ENCODE results near the gene SMIM11.
"Not testable (repeated sequence)": the region's sequence is repeated elsewhere in the genome, so short reads cannot be mapped to it uniquely, and the experiment has no call there.

Gene SMIM11, protein sequence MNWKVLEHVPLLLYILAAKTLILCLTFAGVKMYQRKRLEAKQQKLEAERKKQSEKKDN

DNA sequence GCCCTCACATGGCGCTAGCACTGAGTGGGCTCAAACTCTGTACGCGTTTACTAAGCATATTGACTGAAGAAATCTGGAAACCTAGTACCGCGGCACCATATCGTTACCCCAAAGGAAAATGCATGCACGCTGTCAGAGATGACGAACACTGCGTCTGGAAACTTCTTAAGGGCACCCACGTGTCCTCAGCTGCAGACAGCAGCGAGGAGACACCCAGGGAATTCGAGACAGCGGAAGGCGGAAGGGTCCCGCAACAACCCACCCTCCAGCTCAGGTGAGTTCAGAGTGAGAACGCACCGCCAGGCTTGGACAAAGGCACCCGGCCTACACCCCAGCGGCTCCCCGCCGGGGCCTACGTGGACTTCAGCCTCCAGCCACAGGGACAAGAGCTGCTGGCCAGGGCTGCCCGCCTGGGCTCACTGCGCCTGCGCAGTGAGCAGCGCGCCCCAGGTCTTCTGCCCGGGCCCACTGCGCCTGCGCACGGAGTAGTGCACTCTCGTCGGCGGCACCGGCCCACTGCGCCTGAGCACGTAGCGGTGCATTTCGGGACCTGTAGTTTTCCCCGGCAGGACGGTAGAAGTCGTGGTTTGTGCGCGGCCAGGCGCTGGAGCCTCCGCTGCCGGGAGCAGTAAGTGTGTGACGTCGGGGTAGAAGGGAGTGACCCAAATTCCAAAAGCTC lies at the start of gene SMIM11:
Gene SMIM11 (plus strand): TSS at position 568 of the 679 bp plus-strand sequence. CDS start 3,998 bp downstream, outside the sequence.
- not testable (repeated sequence) for H3K36me3 ChIP-seq (ENCODE audit: control insufficient read depth, insufficient read depth, low read length); H3K4me3 ChIP-seq (replicated peaks; ENCODE audit: low read depth, low read length); H3K27me3 ChIP-seq (replicated peaks; ENCODE audit: control insufficient read depth, insufficient read depth, low read length); DNase-seq (ENCODE audit: extremely low read depth, insufficient read length)

DNA sequence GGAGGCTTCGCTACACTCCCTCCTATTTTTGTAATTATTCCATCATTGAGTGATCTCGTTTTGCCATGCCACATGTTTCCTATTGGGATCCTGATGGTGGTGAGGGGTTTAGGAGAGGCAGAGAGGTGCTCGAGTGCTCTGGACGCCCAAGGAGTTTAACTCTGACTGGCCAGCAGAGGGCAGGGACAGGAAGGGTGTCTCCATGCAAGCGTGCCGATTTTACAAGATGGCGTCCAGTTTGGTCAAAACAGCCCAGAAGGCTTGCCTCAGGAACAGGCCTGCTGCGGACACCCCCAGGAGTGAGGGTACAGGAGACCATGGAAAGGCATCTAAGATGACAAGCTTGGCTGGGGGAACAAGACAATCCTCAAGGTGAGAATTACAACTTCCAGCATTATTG lies 45.3 kb upstream of the SMIM11 start:
- Histone ChIP-seq H3K36me3 (ENCODE audit: control insufficient read depth, insufficient read depth, low read length) (no peaks in the 10 kb centered on the region), H3K27me3 (replicated peaks; ENCODE audit: control insufficient read depth, insufficient read depth, low read length) (no peaks in the 10 kb centered on the region; the same call in 1 of the 2 replicates), H3K4me3 (replicated peaks; ENCODE audit: low read depth, low read length) (no peak overlapping the region)
- TF ChIP-seq, protein P1, sequence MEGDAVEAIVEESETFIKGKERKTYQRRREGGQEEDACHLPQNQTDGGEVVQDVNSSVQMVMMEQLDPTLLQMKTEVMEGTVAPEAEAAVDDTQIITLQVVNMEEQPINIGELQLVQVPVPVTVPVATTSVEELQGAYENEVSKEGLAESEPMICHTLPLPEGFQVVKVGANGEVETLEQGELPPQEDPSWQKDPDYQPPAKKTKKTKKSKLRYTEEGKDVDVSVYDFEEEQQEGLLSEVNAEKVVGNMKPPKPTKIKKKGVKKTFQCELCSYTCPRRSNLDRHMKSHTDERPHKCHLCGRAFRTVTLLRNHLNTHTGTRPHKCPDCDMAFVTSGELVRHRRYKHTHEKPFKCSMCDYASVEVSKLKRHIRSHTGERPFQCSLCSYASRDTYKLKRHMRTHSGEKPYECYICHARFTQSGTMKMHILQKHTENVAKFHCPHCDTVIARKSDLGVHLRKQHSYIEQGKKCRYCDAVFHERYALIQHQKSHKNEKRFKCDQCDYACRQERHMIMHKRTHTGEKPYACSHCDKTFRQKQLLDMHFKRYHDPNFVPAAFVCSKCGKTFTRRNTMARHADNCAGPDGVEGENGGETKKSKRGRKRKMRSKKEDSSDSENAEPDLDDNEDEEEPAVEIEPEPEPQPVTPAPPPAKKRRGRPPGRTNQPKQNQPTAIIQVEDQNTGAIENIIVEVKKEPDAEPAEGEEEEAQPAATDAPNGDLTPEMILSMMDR (IDR thresholded peaks at IDR 0.05; ENCODE audit: insufficient read depth, low read length, poor library complexity, severe bottlenecking): no peak
- DNase-seq (ENCODE audit: extremely low read depth, insufficient read length): no peak

DNA sequence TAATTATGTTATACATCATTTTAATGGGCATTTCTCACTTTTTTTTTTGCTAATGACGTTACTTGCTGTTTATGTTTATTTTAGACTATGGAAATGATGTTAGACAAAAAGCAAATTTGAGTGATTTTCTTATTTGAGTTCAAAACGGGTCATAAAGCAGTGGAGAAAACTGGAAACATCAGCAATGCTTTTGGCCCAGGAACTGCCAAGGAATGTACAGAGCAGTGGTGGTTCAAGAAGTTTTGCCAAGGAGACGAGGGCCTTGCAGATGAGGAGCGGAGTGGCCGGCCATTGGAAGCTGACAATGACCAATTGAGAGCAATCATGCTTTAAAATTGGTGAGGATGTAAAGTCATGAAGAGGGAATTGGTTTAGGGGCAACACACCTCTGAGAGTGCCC lies 43.6 kb upstream of the SMIM11 start:
- Histone ChIP-seq H3K4me3 (replicated peaks; ENCODE audit: low read depth, low read length) (no peak overlapping the region), H3K27me3 (replicated peaks; ENCODE audit: control insufficient read depth, insufficient read depth, low read length) (no peaks in the 10 kb centered on the region), H3K36me3 (ENCODE audit: control insufficient read depth, insufficient read depth, low read length) (no peaks in the 10 kb centered on the region)
- no peak for DNase-seq (ENCODE audit: extremely low read depth, insufficient read length)
- TF ChIP-seq, protein P1 (IDR thresholded peaks at IDR 0.05; ENCODE audit: insufficient read depth, low read length, poor library complexity, severe bottlenecking): no peak

DNA sequence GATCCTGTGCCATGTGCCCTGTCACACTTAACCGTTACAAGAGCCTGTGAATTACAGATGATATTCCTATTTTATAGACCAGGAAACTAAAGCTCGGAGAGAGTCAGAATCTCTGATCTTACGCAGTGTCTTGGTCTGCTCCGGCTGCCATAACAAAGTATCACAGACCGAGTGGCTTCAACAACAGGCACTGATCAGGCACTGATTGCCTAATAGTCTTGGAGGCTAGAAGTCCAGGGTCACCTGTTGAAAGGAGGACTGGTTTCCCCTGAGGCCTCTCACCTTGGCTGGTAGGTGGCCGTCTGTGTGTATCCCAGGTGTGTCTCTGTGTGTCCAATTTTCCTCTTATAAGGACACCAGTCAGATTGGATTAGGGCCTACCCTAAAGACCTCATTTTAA lies 43.0 kb upstream of the SMIM11 start:
- Histone ChIP-seq H3K27me3 (replicated peaks; ENCODE audit: control insufficient read depth, insufficient read depth, low read length) (no peaks in the 10 kb centered on the region), H3K4me3 (replicated peaks; ENCODE audit: low read depth, low read length) (no peak overlapping the region), H3K36me3 (ENCODE audit: control insufficient read depth, insufficient read depth, low read length) (no peaks in the 10 kb centered on the region)
- DNase-seq (ENCODE audit: extremely low read depth, insufficient read length): no peak
- TF ChIP-seq, protein P1 (IDR thresholded peaks at IDR 0.05; ENCODE audit: insufficient read depth, low read length, poor library complexity, severe bottlenecking): no peak

DNA sequence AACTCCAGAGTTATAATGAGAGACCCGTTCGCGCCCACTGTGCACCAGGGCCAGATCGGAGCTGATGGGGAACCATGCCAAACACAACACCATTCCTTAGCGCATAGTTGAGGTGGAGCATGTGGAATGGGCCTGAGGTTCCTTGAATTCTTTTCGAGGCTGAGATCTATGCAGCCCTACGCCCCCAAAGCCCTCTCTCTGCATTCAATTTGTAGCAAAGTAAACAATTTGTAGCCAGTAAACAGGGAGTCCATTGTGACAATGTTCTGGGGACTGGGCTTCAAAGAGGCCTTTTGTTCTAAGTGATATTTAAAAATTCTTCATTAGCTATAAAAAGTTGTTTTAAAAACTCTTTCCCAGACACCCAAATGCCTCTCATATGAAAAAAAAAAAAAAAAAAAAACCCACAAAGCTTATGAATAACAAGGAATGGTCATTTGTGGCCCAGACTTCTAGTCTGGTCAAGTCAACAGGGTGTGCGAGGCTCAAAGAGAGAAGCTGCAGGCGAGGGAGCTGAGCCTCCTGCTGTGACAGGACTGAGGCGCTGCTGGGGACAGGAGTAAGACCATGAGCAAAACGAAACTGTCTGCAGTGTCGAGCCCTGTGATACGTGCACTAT lies 42.1 kb upstream of the SMIM11 start:
- Histone ChIP-seq H3K4me3 (replicated peaks; ENCODE audit: low read depth, low read length) (no peak overlapping the region), H3K36me3 (ENCODE audit: control insufficient read depth, insufficient read depth, low read length) (no peaks in the 10 kb centered on the region), H3K27me3 (replicated peaks; ENCODE audit: control insufficient read depth, insufficient read depth, low read length) (no peaks in the 10 kb centered on the region)
- TF ChIP-seq, protein P1 (IDR thresholded peaks at IDR 0.05; ENCODE audit: insufficient read depth, low read length, poor library complexity, severe bottlenecking): no peak
- no peak for DNase-seq (ENCODE audit: extremely low read depth, insufficient read length)

DNA sequence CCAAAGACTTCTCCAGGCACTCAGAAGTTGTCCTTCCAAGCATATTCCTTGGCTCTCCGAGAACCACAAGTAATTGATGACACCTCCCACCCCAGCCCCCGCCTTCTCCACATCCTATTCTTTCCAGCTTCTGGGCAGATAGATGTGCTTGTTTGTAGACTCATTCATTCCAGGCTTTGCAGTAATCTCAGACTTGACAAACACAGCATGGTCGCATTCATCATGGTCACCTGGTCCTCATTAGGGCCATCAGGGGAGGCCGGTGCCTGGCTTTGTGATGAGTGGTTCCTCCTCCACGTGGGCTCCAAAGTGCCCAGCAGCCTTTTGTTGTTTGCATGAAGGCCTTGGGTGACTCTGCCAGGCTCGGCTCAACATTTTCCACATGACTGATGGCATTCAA lies 40.0 kb upstream of the SMIM11 start:
- no peak for DNase-seq (ENCODE audit: extremely low read depth, insufficient read length)
- Histone ChIP-seq H3K36me3 (ENCODE audit: control insufficient read depth, insufficient read depth, low read length) (no peaks in the 10 kb centered on the region), H3K27me3 (replicated peaks; ENCODE audit: control insufficient read depth, insufficient read depth, low read length) (no peaks in the 10 kb centered on the region), H3K4me3 (replicated peaks; ENCODE audit: low read depth, low read length) (no peak overlapping the region)
- TF ChIP-seq, protein P1 (IDR thresholded peaks at IDR 0.05; ENCODE audit: insufficient read depth, low read length, poor library complexity, severe bottlenecking): no peak

Measured in GM06990 (cell line).